Activated CD4-positive, alpha-beta T cell treated with anti-CD3 and anti-CD28 coated beads for 1 hour (primary cell): ENCODE measurements around the gene CAPN5.

Experiments
- DNase-seq: peaks from one replicate; pipeline ENCODE4 v3.0.0-alpha.2; 2020

The CAPN5 gene

DNA sequence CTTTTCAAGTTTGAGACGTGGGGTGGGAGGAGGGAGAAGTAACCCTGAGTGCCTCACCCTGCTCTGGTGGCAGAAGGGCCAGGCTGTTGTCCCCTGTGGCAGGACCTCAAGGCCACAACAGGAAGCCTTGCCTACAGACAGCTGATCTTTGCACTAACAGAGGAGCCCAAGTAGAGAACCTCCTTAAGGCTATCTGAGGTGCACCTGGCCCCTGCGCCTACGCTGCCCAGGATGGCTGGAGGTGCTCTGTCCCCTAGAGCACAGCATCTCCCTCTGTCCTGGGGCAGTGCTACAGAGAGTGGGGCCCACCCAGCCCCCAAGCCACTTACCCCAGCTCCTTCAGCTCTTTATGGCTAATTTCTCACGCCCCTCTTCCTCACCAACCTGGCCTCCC is 88.3 kb downstream of the CAPN5 start:
- DNase-seq, result no peak

DNA sequence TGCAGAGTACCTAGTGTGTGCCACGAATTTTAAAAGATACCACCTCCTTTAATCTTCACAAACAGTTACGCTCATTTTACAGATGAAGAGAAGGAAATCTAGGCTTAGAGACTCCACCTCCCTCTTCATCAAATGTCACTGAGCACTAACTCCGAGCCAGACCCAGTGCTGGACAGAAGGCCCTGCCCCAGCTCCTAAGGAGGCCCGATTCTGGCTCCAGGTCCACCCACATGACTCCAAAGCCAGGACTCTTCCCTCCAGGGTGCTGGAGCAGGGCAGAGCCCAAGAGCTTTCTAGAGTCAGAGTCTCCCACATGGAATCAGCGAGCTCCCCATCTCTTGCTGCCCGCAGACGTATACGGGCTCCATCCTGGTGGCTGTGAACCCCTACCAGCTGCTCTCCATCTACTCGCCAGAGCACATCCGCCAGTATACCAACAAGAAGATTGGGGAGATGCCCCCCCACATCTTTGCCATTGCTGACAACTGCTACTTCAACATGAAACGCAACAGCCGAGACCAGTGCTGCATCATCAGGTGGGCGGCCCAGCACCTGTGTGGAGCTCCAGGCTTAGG is 88.9 kb downstream of the CAPN5 start:
- DNase-seq, result no peak

DNA sequence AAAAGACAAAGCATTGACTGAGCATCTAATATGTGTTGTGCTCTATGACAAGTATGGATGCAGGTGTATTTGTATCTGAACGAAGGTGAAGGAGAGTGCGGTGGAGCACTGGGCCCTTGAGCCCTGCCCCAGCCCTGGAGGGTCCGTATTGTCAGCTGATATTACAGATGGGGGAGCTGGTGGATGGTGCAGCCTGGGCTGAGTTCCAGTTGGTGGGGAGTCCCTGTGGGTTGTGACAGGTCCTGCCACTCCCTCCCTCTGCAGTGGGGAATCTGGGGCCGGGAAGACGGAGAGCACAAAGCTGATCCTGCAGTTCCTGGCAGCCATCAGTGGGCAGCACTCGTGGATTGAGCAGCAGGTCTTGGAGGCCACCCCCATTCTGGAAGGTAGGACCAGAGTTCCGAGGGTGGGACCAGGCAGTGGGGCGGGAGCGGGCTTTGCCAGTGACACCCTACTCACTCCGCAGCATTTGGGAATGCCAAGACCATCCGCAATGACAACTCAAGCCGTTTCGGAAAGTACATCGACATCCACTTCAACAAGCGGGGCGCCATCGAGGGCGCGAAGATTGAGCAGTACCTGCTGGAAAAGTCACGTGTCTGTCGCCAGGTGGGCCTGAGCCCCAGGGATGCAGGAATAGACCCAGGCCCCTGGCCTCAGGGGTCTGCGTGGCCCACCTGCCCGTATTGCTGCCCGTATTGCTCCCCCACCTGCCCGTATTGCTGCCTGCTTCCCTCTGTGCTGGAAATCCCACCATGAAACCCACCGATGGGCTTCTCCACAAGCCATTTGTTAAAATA is 89.8 kb downstream of the CAPN5 start:
- no peak for DNase-seq

DNA sequence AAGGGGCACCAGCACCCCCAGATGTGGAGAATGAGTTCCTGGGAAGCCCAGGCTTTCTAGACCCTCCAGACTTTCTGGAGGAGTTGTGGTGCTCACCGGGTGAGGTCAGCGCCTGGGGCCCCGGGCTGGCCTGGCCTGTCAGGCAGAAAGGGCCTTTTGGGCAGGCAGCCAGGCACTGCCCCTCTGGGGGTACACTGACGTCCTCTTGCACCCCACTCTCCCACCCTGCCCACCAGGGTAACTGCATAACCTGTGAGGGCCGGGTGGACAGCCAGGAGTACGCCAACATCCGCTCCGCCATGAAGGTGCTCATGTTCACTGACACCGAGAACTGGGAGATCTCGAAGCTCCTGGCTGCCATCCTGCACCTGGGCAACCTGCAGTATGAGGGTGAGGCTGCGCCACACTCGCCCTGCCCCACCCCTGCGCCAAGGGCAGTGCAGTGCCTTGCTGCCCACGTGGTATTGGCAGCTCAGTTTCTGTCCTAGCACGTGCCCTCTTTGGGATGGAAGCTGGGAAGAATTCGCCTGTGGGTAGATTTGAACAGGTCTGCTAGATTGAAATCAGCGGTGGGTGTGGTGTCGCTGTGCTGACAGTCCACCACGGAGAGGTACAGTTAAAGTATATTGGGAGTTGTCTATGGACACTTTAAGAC is 91.4 kb downstream of the CAPN5 start:
- DNase-seq, result no peak

DNA sequence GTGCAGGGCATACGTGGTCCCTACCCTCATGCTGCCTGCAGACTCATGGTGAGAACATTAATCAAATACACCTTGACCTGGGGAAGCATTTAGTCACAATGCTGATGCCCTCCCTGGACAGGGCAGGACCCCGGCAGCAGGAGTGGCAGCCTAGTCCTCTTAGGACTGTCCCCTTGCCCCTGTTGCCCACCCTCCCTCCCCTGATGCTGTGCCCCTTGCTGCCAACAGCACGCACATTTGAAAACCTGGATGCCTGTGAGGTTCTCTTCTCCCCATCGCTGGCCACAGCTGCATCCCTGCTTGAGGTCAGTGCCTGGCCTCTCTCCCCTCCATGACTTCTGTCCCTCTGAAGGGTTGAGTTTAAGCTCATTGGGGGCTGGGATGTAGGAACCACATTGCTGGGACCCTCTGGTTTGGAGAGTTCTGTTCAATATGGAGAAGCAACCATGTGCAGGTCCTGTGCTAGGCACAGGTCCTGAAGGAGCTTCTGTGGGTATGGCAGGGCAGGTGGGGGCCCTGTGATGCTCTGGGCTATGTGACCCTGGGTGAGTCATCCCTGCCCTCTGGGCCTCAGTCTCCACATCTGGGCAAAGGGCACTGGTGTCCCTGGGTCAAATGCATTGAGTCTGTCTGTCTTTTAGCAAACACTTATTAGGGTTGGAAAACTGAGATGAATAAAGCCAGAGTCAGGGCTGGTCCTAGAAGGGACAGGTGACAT is 92.6 kb downstream of the CAPN5 start:
- DNase-seq, result no peak

DNA sequence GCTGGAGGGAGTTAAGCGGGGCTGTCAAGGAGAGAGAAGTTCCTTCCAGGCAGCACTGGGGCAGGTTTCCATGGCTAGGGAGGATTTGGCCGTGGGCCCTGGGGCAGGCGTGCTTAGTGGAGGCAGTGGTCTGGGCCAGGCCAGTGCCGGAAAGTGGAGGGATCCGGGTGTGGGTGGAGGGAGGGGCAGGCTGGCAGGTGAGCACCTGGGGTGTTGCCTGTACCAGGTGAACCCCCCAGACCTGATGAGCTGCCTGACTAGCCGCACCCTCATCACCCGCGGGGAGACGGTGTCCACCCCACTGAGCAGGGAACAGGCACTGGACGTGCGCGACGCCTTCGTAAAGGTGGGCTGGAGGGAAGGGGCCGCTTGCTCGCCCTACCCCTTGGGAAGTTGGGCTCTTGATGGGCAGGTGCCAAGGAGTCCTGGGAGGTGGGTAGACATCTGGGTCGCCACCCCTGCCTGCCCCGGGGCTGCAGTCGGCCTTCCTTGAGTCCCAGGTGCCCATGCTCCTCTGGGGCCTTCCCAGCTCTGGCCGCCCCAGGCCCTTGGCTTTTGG is 93.2 kb downstream of the CAPN5 start:
- no peak for DNase-seq

DNA sequence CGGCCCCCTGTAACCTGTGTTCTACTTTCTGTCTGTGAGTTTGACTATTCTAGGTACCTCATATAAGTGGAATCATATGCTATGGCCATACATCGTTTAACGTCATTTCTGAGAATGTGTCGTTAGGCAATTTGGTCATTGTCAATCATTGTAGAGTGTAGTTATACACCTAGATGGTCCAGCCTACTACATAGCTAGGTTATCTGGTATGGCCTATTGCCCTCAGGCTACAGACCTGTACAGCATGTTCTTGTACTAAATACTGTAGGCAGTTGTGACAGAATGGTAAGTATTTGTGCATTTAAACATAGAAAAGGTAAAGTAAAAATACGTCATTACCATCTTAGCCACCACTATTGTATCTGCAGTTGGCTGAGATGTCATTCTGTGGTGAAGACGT is 96.5 kb downstream of the CAPN5 start:
- DNase-seq, result no peak

DNA sequence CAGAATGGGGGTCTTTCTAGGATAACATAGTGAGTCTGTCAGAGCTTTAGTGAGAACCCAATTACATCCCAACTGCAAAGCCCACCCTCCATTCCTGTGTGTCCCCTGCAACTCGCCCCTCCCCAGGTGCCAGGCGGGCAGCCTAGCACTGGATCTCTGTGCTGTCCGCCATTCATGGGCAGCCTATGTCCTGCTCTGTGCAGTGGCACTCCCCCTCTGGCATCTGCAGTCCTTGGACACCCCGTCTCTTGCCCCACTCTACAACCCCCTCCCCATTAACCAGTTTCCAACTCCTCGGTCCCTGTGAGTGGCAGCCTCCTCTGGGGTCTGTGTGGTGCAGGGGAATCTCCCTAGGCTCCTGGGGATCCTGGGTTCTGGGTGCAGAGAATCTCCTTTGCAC is 98.3 kb downstream of the CAPN5 start:
- DNase-seq, result no peak

DNA sequence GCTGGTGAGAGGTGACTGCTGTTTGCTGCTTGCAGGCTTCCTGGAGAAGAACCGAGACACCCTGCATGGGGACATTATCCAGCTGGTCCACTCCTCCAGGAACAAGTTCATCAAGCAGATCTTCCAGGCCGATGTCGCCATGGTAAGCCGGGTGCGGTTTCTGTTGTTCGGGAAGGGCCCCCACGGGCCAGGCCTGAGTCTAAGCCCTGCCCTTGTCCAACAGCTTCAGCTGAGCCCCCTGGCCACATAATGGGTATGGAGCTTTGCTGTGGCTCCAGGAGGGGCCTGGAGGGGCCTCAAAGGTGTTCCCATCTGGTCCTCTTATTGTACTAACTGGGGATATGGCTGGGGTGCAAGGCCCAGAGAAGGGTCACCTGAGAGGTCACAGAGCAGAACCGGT is 99.2 kb downstream of the CAPN5 start:
- DNase-seq, result no peak

DNA sequence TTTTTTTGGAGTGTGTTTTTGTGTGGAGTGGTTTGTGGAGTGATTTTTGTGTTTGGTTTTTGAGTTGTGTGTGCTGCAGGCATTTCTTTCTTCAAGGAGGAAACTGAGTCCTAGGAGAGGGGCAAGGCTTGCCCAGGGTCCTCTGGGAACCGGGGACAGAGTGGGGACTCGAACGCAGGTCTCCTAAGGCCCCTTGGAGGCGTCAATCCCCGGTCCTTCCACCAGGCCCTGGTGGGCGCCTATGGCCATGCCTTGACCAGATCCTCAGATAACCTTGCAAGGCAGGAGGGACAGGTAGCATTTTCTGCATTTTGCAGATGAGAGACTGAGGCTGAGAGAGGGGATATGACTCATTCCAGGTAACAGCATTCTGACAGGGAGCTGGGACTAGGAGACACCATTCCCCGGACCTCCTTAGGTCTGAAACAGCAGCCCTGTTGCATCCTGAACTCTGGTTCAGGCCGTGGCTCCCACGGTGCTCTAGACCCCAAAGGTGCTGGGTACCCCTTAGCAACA is 100.4 kb downstream of the CAPN5 start:
- no peak for DNase-seq

DNA sequence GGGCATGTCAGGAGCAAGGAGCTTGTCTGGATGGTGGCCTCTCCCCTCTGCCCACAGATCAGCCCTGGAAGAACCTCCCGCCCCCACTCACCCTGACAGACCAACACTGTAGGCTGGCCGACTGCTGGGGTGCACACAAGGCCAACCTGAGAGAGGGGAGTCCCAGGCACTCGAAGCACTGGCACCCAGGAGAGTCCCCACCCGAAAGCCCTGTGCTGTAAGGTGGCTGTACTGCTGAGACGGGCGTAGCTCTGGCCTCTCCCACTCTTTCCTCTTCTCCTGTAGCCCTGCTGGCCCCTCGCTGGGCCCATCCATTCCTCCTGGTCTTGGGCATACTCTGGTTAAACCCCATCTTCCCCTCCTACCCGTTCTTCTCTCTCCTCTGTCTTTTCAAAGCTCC is 101.0 kb downstream of the CAPN5 start:
- DNase-seq, result no peak

DNA sequence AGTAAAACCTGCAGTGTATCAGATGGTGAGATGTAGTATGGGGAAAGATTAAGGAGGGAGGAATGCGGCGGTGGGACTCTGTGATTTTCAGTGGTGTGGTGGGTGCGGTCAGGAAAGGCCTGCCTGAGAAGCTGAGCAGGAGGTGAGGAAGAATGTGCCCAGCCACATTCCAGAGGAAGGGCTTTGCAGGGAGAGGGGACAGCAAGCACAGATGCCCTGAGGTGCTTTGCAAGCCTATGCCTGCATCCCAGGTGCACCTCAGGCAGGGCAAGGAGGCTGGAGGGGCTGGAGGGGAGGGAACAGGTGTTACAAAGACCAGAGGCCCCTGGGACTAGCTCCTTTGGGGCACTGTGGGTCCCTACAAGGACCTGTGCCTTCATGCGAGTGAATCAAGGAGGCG is 103.3 kb downstream of the CAPN5 start:
- DNase-seq, result no peak

DNA sequence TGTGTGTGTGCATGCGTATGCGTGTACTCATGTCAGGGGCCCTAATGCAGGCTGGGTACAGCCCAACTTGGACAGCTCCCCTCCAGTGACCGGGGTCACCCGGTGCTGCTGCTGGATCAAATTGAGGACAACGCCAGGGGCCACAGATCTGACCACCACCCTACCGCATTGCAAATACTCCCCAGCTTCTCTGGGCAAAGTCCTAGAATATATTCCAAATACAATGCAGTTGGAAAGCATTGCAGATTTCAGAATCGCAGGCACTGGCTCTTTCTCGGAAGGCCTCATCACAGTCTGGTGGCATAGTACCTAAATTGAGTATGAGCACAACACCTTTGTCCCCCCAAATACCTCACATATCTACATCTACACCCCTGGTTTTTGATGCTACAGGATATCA is 104.5 kb downstream of the CAPN5 start:
- no peak for DNase-seq

DNA sequence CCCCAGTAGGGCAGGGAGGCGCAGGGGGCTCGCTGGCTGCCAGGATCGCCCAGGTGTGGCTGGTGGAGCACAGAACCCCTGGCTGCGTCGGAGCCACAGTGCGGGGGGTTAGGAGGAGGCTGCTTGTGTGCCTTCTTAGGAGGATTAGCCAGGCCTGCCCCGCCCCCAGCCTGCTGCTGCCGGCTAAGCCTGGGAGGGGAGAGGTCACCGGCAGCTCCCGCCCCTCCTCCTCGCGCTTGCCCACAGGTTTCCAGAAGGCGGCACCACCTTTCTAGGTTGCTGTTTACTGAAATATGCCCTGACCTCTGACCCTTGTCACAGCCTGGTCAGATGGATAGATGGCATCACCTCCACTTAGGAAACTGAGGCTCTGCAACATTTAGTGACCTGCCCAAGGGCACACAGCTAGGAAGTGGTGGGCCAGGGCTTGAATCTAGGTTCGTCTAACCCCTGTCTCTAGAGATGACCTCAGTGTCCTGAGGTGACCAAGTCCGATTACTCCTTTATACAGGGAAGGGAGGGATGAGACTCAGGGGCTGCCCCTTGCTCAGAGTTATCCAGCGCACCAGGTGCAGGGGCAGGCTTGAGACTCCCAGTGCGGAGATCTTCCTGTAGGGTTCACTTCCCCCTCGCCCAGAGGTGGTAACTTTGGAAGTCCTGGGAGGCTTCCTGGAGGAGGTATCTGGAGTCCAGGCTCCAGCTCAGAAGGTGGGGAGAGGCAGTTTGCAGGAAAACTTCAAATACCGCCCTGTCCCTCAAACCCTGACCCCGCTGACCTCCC is 105.3 kb downstream of the CAPN5 start:
- DNase-seq, result no peak

DNA sequence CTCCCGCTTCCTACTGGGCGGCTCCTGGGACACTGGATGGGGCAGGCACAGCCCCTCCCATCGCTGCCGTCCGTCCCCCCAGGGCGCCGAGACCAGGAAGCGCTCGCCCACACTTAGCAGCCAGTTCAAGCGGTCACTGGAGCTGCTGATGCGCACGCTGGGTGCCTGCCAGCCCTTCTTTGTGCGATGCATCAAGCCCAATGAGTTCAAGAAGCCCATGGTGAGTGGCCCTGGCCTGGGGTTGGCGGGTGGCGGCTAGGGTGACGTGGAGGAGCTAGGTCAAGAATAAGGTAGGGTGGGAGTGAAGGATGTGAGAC is 105.9 kb downstream of the CAPN5 start:
- DNase-seq, result no peak

DNA sequence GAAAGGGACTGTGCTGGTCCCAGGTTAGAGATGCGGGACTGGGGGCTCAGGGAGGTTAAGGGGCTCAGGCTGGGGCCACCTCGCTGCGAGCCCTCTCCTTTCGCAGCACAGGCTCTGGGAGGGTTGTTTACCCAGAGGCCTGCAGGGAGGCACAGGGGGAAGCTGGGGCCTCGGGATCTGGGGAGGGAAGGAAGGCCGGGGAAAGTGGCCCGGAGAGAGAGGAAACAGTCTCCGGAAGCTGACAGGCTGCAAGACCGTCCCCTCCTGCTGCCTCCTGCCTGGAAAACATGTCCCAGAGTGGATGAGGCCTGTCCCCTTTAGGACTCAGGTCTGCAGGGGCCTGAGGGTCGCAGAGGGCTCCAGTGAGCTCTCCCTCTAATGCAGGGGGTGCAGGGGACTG is 106.7 kb downstream of the CAPN5 start:
- DNase-seq, result no peak

DNA sequence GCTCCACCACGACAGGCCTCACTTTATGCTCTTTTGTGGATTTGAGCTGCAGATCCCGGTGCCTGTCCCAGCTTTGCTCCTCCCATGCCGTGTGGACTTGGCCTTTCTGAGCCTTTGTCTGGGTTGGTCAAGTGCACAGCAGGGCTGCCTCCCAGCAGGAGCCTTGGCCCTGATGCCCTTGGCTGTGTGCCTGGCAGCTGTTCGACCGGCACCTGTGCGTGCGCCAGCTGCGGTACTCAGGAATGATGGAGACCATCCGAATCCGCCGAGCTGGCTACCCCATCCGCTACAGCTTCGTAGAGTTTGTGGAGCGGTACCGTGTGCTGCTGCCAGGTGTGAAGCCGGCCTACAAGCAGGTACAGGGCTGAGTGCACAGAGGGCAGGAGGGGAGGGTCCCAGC is 107.8 kb downstream of the CAPN5 start:
- no peak for DNase-seq

DNA sequence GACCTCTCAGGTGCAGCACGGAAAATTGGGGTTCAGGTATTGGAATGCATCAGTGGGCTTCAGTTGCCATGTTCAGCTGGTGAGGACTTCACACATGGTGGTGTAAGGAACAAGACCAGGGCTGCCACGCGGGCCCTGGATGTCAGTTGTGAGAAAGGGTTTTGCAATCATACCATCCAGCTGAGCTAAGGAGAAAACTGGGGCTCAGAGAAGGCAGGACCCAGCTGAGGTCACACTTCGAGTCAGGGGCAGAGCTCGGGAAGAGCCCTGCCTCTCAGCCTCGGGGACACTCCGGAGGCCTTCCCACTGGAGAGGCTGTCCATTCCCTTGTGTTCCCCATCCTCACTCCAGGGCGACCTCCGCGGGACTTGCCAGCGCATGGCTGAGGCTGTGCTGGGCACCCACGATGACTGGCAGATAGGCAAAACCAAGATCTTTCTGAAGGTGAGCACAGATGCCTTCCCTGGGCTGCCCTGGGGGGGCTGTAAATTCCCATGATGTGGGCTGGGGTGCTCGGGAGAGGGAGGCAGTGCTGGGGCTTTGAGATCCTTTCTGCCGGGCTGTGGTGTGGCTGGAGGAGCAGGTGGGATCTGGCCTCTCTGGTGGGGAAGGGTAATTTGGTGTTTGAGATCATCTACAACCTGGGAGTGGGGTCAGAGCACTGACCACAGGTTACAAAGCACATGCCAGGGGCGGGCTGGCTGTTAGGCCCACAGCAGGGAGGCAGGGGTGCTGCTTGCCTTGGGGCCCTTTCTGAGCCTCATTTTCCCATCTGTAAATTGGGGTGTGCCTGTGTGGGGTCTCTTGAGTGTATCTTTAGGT is 108.5 kb downstream of the CAPN5 start:
- DNase-seq, result no peak
